ENCODE results near the gene EHMT2. TPM values are rescaled to one million over a fixed set of nuclear protein-coding genes. Genes with fewer than 3 reads are reported as not detected.

Gene EHMT2
- total and polyA plus RNA-seq, 2 of the 13 experiments (the other 11 are each of a cell fraction or from before 2014, with no cell fraction given): 55.2 to 69.2 TPM

- TF ChIP-seq, protein P1, sequence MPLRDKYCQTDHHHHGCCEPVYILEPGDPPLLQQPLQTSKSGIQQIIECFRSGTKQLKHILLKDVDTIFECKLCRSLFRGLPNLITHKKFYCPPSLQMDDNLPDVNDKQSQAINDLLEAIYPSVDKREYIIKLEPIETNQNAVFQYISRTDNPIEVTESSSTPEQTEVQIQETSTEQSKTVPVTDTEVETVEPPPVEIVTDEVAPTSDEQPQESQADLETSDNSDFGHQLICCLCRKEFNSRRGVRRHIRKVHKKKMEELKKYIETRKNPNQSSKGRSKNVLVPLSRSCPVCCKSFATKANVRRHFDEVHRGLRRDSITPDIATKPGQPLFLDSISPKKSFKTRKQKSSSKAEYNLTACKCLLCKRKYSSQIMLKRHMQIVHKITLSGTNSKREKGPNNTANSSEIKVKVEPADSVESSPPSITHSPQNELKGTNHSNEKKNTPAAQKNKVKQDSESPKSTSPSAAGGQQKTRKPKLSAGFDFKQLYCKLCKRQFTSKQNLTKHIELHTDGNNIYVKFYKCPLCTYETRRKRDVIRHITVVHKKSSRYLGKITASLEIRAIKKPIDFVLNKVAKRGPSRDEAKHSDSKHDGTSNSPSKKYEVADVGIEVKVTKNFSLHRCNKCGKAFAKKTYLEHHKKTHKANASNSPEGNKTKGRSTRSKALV (CRISPR knock-in tag; IDR thresholded peaks at IDR 0.05): no peak
- TF ChIP-seq ZNF747 (CRISPR knock-in tag; IDR thresholded peaks at IDR 0.05; ENCODE audit: borderline replicate concordance) (peak; percentile 86; the same call in 1 of the 2 replicates), ZNF850 (CRISPR knock-in tag; conservative IDR thresholded peaks at IDR 0.05) (no peak), RBM39 (IDR thresholded peaks at IDR 0.05; ENCODE audit: low read depth, low read length, poor library complexity, severe bottlenecking) (no peak), ZNF557 (CRISPR knock-in tag; IDR thresholded peaks at IDR 0.05) (no peak), ZNF773 (CRISPR knock-in tag; IDR thresholded peaks at IDR 0.05; ENCODE audit: borderline replicate concordance) (no peak), RCOR2 (CRISPR knock-in tag; IDR thresholded peaks at IDR 0.05) (peak; percentile 91), ZNF546 (CRISPR knock-in tag; conservative IDR thresholded peaks at IDR 0.05) (peak; percentile 27; the same call in 1 of the 2 replicates), ISX (CRISPR knock-in tag; conservative IDR thresholded peaks at IDR 0.05) (no peak), ZNF687 (CRISPR knock-in tag; IDR thresholded peaks at IDR 0.05) (peak; percentile 74; the same call in 1 of the 2 replicates), SMC3 (IDR thresholded peaks at IDR 0.05; ENCODE audit: low read length) (peak; percentile 47), KDM1A (CRISPR knock-in tag; IDR thresholded peaks at IDR 0.05) (peak; percentile 92), NR1H2 (CRISPR knock-in tag; IDR thresholded peaks at IDR 0.05; ENCODE audit: borderline replicate concordance, low read depth) (no peak), ZFP82 (CRISPR knock-in tag; IDR thresholded peaks at IDR 0.05; ENCODE audit: borderline replicate concordance) (0 out of 2 replicates have a peak, but pooled peaks have one; percentile 88), MEF2D (CRISPR knock-in tag; IDR thresholded peaks at IDR 0.05) (peak; percentile 86), JUN (CRISPR knock-in tag; IDR thresholded peaks at IDR 0.05) (peak; percentile 74; the same call in 1 of the 2 replicates), PTBP1 (IDR thresholded peaks at IDR 0.05; ENCODE audit: low read depth, low read length, poor library complexity, severe bottlenecking) (no peak), CCDC6 (CRISPR knock-in tag; IDR thresholded peaks at IDR 0.05) (peak; percentile 48; the same call in 1 of the 2 replicates)
- TF ChIP-seq, protein P2, sequence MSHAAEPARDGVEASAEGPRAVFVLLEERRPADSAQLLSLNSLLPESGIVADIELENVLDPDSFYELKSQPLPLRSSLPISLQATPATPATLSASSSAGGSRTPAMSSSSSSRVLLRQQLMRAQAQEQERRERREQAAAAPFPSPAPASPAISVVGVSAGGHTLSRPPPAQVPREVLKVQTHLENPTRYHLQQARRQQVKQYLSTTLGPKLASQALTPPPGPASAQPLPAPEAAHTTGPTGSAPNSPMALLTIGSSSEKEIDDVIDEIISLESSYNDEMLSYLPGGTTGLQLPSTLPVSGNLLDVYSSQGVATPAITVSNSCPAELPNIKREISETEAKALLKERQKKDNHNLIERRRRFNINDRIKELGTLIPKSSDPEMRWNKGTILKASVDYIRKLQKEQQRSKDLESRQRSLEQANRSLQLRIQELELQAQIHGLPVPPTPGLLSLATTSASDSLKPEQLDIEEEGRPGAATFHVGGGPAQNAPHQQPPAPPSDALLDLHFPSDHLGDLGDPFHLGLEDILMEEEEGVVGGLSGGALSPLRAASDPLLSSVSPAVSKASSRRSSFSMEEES (CRISPR knock-in tag; IDR thresholded peaks at IDR 0.05): peak; percentile 84
- TF ChIP-seq, protein P3, sequence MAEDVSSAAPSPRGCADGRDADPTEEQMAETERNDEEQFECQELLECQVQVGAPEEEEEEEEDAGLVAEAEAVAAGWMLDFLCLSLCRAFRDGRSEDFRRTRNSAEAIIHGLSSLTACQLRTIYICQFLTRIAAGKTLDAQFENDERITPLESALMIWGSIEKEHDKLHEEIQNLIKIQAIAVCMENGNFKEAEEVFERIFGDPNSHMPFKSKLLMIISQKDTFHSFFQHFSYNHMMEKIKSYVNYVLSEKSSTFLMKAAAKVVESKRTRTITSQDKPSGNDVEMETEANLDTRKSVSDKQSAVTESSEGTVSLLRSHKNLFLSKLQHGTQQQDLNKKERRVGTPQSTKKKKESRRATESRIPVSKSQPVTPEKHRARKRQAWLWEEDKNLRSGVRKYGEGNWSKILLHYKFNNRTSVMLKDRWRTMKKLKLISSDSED (CRISPR knock-in tag; IDR thresholded peaks at IDR 0.05): no peak
Measured at GRCh38 chr6:31927242-31927862, 29.9 kb upstream of the EHMT2 start, which contains the start of gene C2 (continued).

Measured in HepG2 (cell line).